GM10248 (cell line): ENCODE measurements around the gene HINT3.
A peak's percentile ranks its signal among the peaks of the same experiment; 100 is the strongest.

Experiments
- CTCF ChIA-PET: fragments of 300-600 bp; sonication (Branson Sonifier 250); formaldehyde crosslinking; extraction: SDS; loops from one replicate; lab custom pipeline; 2021; ENCODE audit warnings: antibody characterized with exemption; lab: Yijun Ruan, JAX
- POLR2A ChIA-PET: fragments of 350-650 bp; sonication (Branson Sonifier 250); formaldehyde crosslinking; extraction: SDS; loops from one replicate; lab custom pipeline; 2020; ENCODE audit warnings: antibody characterized with exemption; lab: Yijun Ruan, JAX
- DNase-seq: peaks from one replicate; pipeline ENCODE4 v3.0.0; 2012; ENCODE audit errors: extremely low spot score
- CTCF ChIP-seq: IDR thresholded peaks from 2 replicates; pipeline ENCODE4 v1.5.1; 2012; ENCODE audit warnings: mild to moderate bottlenecking, low read depth; ENCODE audit errors: extremely low read depth, missing control alignments, control extremely low read depth

HINT3 gene

DNA sequence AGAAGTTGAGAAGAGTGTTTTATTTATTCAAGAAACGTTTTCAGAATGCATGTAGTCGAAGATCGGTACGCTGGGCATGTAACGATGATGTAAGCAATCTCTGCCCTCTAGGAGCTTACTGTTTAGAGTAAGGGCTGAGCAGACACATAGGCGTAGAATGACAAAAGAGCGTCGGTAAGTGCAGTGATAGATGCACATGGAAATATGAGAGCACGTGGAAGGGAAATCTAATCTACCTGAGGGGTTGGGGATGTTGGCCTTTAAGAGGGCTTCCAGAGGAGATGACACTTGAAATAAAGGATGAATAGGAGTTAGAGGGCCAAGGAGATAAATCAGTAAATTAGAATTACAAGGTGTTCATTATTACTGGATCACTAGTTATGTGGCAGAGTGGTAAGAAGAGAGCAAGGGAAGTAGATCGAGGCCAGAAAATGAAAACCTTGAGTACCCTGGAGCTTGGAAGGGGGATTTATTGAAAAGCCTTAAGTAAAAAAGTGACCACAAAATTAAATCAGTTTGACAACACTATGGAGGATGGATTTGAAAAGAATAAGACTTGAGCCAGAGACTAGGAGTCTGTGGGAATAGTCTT lies 30.6 kb downstream of the HINT3 start:
- DNase-seq, result no peak
- ChIA-PET CTCF (interaction anchor here (1.0 to 5.0 kb wide), 12 partner anchors 9 to 670 kb away, joined by 3 to 56 read pairs (median 7); partner anchors contain the start of genes HINT3 and NCOA7), POLR2A (interaction anchor here (0.7 to 1.6 kb wide), 3 partner anchors 12 to 240 kb away, joined by 3 to 6 read pairs (median 3); partner anchors contain the start of gene NCOA7)
- TF ChIP-seq CTCF, result no peak

DNA sequence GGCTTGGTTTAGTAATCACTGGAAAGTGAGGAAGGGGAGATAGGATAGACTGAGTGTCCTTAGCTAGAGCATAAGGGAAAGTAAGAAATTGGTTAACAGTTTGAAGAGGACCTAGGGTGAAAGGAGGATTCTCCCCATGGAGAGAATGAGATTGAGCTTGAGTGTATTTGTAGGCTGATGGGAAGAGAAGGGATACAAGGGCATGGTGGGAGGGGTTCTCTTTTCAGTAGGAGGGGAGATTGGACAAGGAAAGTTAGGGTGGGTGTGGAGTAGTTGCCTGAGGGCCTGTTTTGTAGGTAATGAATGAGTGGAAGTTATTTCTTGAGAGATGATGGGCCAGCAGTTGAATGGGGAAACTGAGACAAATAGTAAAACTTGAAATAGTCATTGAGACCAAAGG lies 31.7 kb downstream of the HINT3 start:
- DNase-seq, result no peak
- ChIA-PET POLR2A (no interaction called here), CTCF (interaction anchor here (1.2 to 5.0 kb wide), 4 partner anchors 8 to 198 kb away, joined by 4 to 56 read pairs (median 4); partner anchors contain the start of gene NCOA7)
- TF ChIP-seq CTCF, result no peak

DNA sequence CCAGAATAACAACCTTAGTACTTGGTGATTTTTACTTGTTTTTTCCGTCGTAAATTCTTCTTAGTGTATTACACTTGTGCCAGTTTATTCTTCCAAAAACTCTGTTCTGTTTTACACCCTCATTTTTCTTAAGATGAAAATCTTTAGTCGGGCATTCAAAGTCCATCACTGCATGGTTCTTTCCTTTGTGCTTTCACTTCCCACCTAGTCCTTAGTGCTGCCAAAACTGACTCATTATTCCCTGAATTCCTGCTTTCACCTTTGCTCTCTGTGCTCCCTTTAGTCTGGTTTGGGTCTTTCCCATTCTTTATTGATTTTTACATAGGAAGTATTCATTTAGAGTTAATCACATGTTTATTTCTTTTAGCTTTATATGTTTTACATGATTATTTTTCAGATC lies 33.1 kb downstream of the HINT3 start:
- DNase-seq, result no peak
- ChIA-PET CTCF (interaction anchor here (1.1 to 1.3 kb wide), 2 partner anchors 8 to 15 kb away, joined by 3 to 4 read pairs; no protein-coding TSS in a partner anchor), POLR2A (no interaction called here)
- no peak for TF ChIP-seq CTCF

GRCh38 chr6:125991653-125992052 lies 35.1 kb downstream of the HINT3 start:
- ChIA-PET CTCF (interaction anchor here (0.8 to 7.7 kb wide), 5 partner anchors 10 to 1129 kb away, joined by 3 to 59 read pairs (median 4); no protein-coding TSS in a partner anchor), POLR2A (no interaction called here)
- TF ChIP-seq CTCF, result no peak
- no peak for DNase-seq

DNA sequence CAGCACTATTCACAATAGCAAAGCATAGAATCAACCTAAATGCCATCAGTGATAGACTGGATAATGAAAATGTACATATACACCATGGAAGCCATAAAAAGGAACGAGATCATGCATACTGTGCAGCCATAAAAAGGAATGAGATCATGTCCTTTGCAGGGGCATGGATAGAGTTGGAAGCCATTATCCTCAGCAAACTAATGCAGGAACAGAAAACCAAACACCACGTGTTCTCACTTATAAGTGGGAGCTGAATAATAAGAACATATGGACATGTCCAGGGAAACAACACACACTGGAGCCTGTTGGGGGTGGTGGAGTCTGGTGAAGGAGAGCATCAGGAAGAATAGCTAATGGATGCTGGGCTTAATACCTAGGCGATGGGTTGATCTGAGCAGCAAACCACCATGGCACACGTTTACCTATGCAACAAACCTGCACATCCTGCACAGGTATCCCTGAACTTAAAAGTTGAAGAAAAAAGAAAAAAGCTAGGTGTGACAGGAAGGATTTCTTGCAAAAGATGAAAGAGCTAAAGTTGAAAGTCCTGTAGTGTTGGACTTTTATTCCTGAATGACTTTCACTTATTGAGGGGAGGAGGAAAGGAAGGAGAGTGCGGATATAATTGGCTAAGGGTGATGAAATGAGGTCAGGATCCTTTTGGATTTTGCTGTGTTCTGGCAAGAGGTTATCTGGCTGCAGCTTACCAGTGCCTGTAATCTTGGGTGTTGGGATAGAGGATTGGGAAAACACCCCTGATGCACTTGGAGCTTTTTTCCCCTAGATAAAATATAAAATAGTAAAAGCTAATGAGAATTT lies 38.3 kb downstream of the HINT3 start:
- no peak for DNase-seq
- ChIA-PET CTCF (interaction anchor here (0.7 to 7.7 kb wide), 35 partner anchors 8 to 1355 kb away, joined by 3 to 59 read pairs (median 4); partner anchors contain the start of genes HINT3, RNF146 and TRMT11), POLR2A (interaction anchor here (1.0 kb wide), 1 partner anchor 9 kb away, joined by 4 read pairs; the partner anchor contains the start of gene TRMT11)
- TF ChIP-seq CTCF, result no peak

DNA sequence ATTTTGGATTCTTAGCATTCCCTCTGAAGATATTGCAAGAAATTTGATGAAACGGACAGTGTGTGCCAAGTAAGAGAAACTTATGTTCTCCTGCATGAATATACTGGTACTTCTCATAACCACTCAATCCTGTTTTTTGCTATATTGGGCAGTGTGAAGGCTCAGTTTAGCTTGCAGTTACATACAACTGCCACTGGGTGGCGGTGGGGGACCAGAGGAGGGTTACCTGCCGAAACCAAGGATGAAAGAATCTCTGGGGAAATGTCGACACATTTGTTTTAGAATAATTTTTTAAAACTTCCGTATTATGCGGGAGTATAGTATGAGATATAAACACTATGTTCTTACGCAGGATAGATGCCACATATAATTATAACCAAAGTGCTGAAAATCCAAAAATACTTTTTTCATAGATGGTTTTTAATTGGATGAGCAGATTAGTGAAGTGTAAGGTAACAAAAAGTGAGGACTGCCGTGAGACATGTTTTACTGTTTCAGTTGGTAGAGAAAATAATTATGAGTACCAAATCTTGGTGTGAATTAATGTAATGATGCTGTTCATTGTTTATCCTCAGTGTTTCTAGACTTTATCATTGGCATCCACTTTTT lies 39.5 kb downstream of the HINT3 start:
- DNase-seq, result peak; percentile 56
- CTCF ChIA-PET, result interaction anchor here (0.8 to 7.7 kb wide), 34 partner anchors 9 to 1354 kb away, joined by 3 to 59 read pairs (median 4); partner anchors contain the start of genes HINT3 and TRMT11
- TF ChIP-seq CTCF, result peak; percentile 95
- POLR2A ChIA-PET, result no interaction called here
